Stimulated activated CD8-positive, alpha-beta memory T cell treated with anti-CD3 and anti-CD28 coated beads, Interleukin-7, amount 100 ng/mL, for 1 hour (primary cell): ENCODE results near the gene TOR3A.

ENCODE experiments used
- DNase-seq, 2 donors: peaks; one replicate each; pipeline ENCODE4 v3.0.0-alpha.2; 2020; ENCODE audit warnings: low read depth in 2 of 2

TOR3A gene

GRCh38 chr1:179066471-179066870 is 15.4 kb upstream of the TOR3A start:
- no peak for DNase-seq

- no peak for DNase-seq
These were observed 4.5 kb upstream of the TOR3A start for GRCh38 chr1:179077396-179077795.

GRCh38 chr1:179079113-179079761 is 2.6 kb upstream of the TOR3A start:
- DNase-seq, result no peak

GRCh38 chr1:179080866-179081686 is 794 bp upstream of the TOR3A start:
- DNase-seq, result no peak

- DNase-seq, result no peak
These were observed 596 bp downstream of the TOR3A start for GRCh38 chr1:179082333-179082998.

GRCh38 chr1:179082999-179083335 is 1.1 kb downstream of the TOR3A start:
- no peak for DNase-seq

- DNase-seq, result no peak
These were observed 1.7 kb downstream of the TOR3A start for GRCh38 chr1:179083533-179083932.

GRCh38 chr1:179087665-179088064 is 5.8 kb downstream of the TOR3A start:
- DNase-seq, result no peak

GRCh38 chr1:179089827-179090482 is 8.1 kb downstream of the TOR3A start:
- no peak for DNase-seq

GRCh38 chr1:179090522-179090921 is 8.7 kb downstream of the TOR3A start:
- no peak for DNase-seq

GRCh38 chr1:179090923-179091322 is 9.1 kb downstream of the TOR3A start:
- DNase-seq, result no peak

- DNase-seq, result no peak
These were observed 9.9 kb downstream of the TOR3A start for GRCh38 chr1:179091691-179092165.

GRCh38 chr1:179092896-179093461 is 11.1 kb downstream of the TOR3A start:
- no peak for DNase-seq

GRCh38 chr1:179094818-179095217 is 12.9 kb downstream of the TOR3A start:
- DNase-seq, result no peak

GRCh38 chr1:179095377-179095776 is 13.5 kb downstream of the TOR3A start:
- no peak for DNase-seq

GRCh38 chr1:179095924-179096323 is 14.1 kb downstream of the TOR3A start:
- no peak for DNase-seq

- no peak for DNase-seq
These were observed 18.0 kb downstream of the TOR3A start for GRCh38 chr1:179099891-179100290.

- DNase-seq, result no peak
These were observed 19.7 kb downstream of the TOR3A start for GRCh38 chr1:179101566-179101965.

- DNase-seq, result no peak
These were observed 22.1 kb downstream of the TOR3A start for GRCh38 chr1:179103999-179104398.

GRCh38 chr1:179104611-179105250 is 22.9 kb downstream of the TOR3A start:
- no peak for DNase-seq

- DNase-seq, result no peak
These were observed 23.5 kb downstream of the TOR3A start for GRCh38 chr1:179105393-179105792.
